CD8-positive, alpha-beta memory T cell (primary cell): Measurements from ENCODE around the gene LAMA3. TPM values are rescaled to one million over a fixed set of nuclear protein-coding genes. Genes with fewer than 3 reads are reported as not detected.
A peak's percentile ranks its signal among the peaks of the same experiment; 100 is the strongest.

ENCODE experiments used
- CTCF ChIA-PET: fragments of 350-600 bp; sonication (Branson Sonifier 250); formaldehyde crosslinking; loops from one replicate; lab custom pipeline; 2021; ENCODE audit warnings: antibody characterized with exemption; lab: Charles Lee
- POLR2A ChIA-PET: fragments of 350-600 bp; sonication (Branson Sonifier 250); formaldehyde crosslinking; loops from one replicate; lab custom pipeline; 2021; ENCODE audit warnings: antibody characterized with exemption; lab: Charles Lee
- DNase-seq, 5 donors: peaks; one replicate each; pipeline versions ENCODE4 v3.0.0 to v3.0.0-alpha.2; 2020 to 2022; ENCODE audit warnings: mixed read lengths in 1 of 5
- H3K27ac ChIP-seq: one replicate; pipeline ENCODE4 v1.7.0; 2013; ENCODE audit warnings: low read depth, mild to moderate bottlenecking, low read length, moderate library complexity
- H3K27me3 ChIP-seq: 2 replicates; pipeline ENCODE4 v1.7.0; 2013; ENCODE audit warnings: low read length, mild to moderate bottlenecking; ENCODE audit not compliant: insufficient read depth, poor library complexity, severe bottlenecking
- H3K36me3 ChIP-seq: 2 replicates; pipeline ENCODE4 v1.7.0; 2013; ENCODE audit warnings: mild to moderate bottlenecking, low read length, moderate library complexity; ENCODE audit not compliant: insufficient read depth
- H3K4me1 ChIP-seq: 2 replicates; pipeline ENCODE4 v1.7.0; 2013; ENCODE audit warnings: mild to moderate bottlenecking, low read length, moderate library complexity; ENCODE audit not compliant: insufficient read depth
- H3K4me3 ChIP-seq: 2 replicates; pipeline ENCODE4 v1.7.0; 2013; ENCODE audit warnings: mild to moderate bottlenecking, low read length
- H3K9me3 ChIP-seq: 2 replicates; pipeline ENCODE4 v1.7.0; 2013; ENCODE audit warnings: mild to moderate bottlenecking, low read length
- H3K27ac Mint-ChIP-seq, 8 donors: one replicate each; pipeline ENCODE4 v1.8.0; 2020 to 2021; ENCODE audit warnings: mixed read lengths in 8 of 8, mild to moderate bottlenecking in 6 of 8, inconsistent platforms in 3 of 8, moderate library complexity in 3 of 8
- H3K27me3 Mint-ChIP-seq, 2 donors: one replicate each; pipeline ENCODE4 v1.8.0; 2020 to 2021; ENCODE audit warnings: mixed read lengths in 2 of 2, mild to moderate bottlenecking in 1 of 2, moderate library complexity in 1 of 2
- H3K36me3 Mint-ChIP-seq, 3 donors: one replicate each; pipeline ENCODE4 v1.8.0; 2020 to 2021; ENCODE audit warnings: mixed read lengths in 3 of 3, inconsistent platforms in 1 of 3, mild to moderate bottlenecking in 1 of 3
- H3K4me1 Mint-ChIP-seq, 3 donors: one replicate each; pipeline ENCODE4 v1.8.0; 2020 to 2021; ENCODE audit warnings: mixed read lengths in 3 of 3, inconsistent platforms in 1 of 3, mild to moderate bottlenecking in 1 of 3
- H3K4me3 Mint-ChIP-seq, 7 donors: one replicate each; pipeline ENCODE4 v1.8.0; 2020 to 2021; ENCODE audit warnings: mixed read lengths in 7 of 7, mild to moderate bottlenecking in 6 of 7, moderate library complexity in 4 of 7, inconsistent platforms in 2 of 7
- H3K9me3 Mint-ChIP-seq, 5 donors: one replicate each; pipeline ENCODE4 v1.8.0; 2020 to 2022; ENCODE audit warnings: mixed read lengths in 5 of 5, mild to moderate bottlenecking in 3 of 5, moderate library complexity in 2 of 5, inconsistent platforms in 1 of 5
- polyA plus RNA-seq: library from polyadenylated mRNA; unstranded; fragments of 300-500 nt; fragmentation: Illumina TruSeq; gene quantifications from one replicate; pipeline ENCODE4 v1.2.3, GENCODE V29; 2021
- total RNA-seq, 2 experiments: library from RNA; stranded (reverse); gene quantifications; one replicate each; pipeline ENCODE4 v1.2.3, GENCODE V29; 2021

LAMA3 gene
- total and polyA plus RNA-seq, 3 experiments from 2014 or later, result 0.47 TPM; not detected in 2

GRCh38 chr18:23867006-23867405 lies 177.8 kb downstream of the LAMA3 start:
- Mint-ChIP-seq H3K36me3 (peaks cover 0 to 5% (median 0%) of the 10 kb centered on the region in 3 donors), H3K27me3 (no peaks in the 10 kb centered on the region), H3K9me3 (no peaks in the 10 kb centered on the region), H3K4me3 (peak overlapping the region in 3 of 7 donors; percentile 15 to 36 (median 35)), H3K27ac (peak overlapping the region in 6 of 8 donors; percentile 75 to 91 (median 84)), H3K4me1 (peaks cover 66 to 79% (median 72%) of the 10 kb centered on the region in 3 donors)
- Histone ChIP-seq H3K36me3 (no peaks in the 10 kb centered on the region), H3K4me3 (no peak overlapping the region), H3K9me3 (no peaks in the 10 kb centered on the region), H3K27me3 (no peaks in the 10 kb centered on the region), H3K4me1 (peaks cover 59% of the 10 kb centered on the region), H3K27ac (no peak overlapping the region)
- DNase-seq, result peak in 1 of 5 donors; percentile 20
- CTCF ChIA-PET, result no interaction called here
- POLR2A ChIA-PET, result interaction anchor here (0.6 kb wide), 1 partner anchor 60 kb away, joined by 3 read pairs; no protein-coding TSS in a partner anchor

GRCh38 chr18:23868136-23868785 lies 179.0 kb downstream of the LAMA3 start:
- no peaks in the 10 kb centered on the region for H3K36me3 ChIP-seq
- Mint-ChIP-seq H3K27me3 (no peaks in the 10 kb centered on the region), H3K4me3 (peak overlapping the region in 1 of 7 donors; percentile 2), H3K9me3 (no peaks in the 10 kb centered on the region), H3K36me3 (peaks cover 0 to 5% (median 0%) of the 10 kb centered on the region in 3 donors), H3K27ac (peak overlapping the region in 4 of 8 donors; percentile 10 to 60 (median 20)), H3K4me1 (peaks cover 71 to 80% (median 77%) of the 10 kb centered on the region in 3 donors)
- CTCF ChIA-PET, result interaction anchor here (1.8 kb wide), 1 partner anchor 50 kb away, joined by 5 read pairs; no protein-coding TSS in a partner anchor
- H3K4me1 ChIP-seq, result peaks cover 71% of the 10 kb centered on the region
- no peak overlapping the region for H3K27ac ChIP-seq
- H3K27me3 ChIP-seq, result no peaks in the 10 kb centered on the region
- no peak for DNase-seq
- H3K4me3 ChIP-seq, result no peak overlapping the region
- POLR2A ChIA-PET, result no interaction called here
- H3K9me3 ChIP-seq, result no peaks in the 10 kb centered on the region

GRCh38 chr18:23870676-23871380 lies 181.6 kb downstream of the LAMA3 start:
- Histone ChIP-seq H3K27me3 (no peaks in the 10 kb centered on the region), H3K4me3 (peak overlapping the region; percentile 24), H3K27ac (peak overlapping the region; percentile 43), H3K4me1 (peaks cover 54% of the 10 kb centered on the region), H3K36me3 (no peaks in the 10 kb centered on the region), H3K9me3 (no peaks in the 10 kb centered on the region)
- Mint-ChIP-seq H3K4me1 (peaks cover 58 to 69% (median 66%) of the 10 kb centered on the region in 3 donors), H3K27ac (peak overlapping the region; percentile 95 to 99 (median 97)), H3K27me3 (no peaks in the 10 kb centered on the region), H3K36me3 (no peaks in the 10 kb centered on the region), H3K4me3 (peak overlapping the region; percentile 49 to 90 (median 75)), H3K9me3 (no peaks in the 10 kb centered on the region)
- ChIA-PET CTCF (interaction anchor here (0.9 to 1.0 kb wide), 2 partner anchors 37 to 48 kb away, joined by 3 read pairs; no protein-coding TSS in a partner anchor), POLR2A (interaction anchor here (1.0 kb wide), 1 partner anchor 249 kb away, joined by 3 read pairs; no protein-coding TSS in a partner anchor)
- DNase-seq, result no peak

- H3K9me3 ChIP-seq, result no peaks in the 10 kb centered on the region
- H3K4me1 Mint-ChIP-seq, result peaks cover 53 to 63% (median 60%) of the 10 kb centered on the region in 3 donors
- H3K27me3 Mint-ChIP-seq, result no peaks in the 10 kb centered on the region
- H3K27me3 ChIP-seq, result no peaks in the 10 kb centered on the region
- CTCF ChIA-PET, result interaction anchor here (0.9 to 1.0 kb wide), 2 partner anchors 37 to 47 kb away, joined by 3 read pairs; no protein-coding TSS in a partner anchor
- peak overlapping the region; percentile 95 to 99 (median 97) for H3K27ac Mint-ChIP-seq
- H3K36me3 Mint-ChIP-seq, result no peaks in the 10 kb centered on the region
- H3K36me3 ChIP-seq, result no peaks in the 10 kb centered on the region
- H3K4me1 ChIP-seq, result peaks cover 48% of the 10 kb centered on the region
- no peaks in the 10 kb centered on the region for H3K9me3 Mint-ChIP-seq
- peak overlapping the region; percentile 43 for H3K27ac ChIP-seq
- H3K4me3 ChIP-seq, result peak overlapping the region; percentile 24
- DNase-seq, result peak; percentile 71 to 92 (median 78)
- peak overlapping the region; percentile 49 to 90 (median 75) for H3K4me3 Mint-ChIP-seq
- POLR2A ChIA-PET, result interaction anchor here (1.0 kb wide), 1 partner anchor 248 kb away, joined by 3 read pairs; no protein-coding TSS in a partner anchor
These were observed 182.2 kb downstream of the LAMA3 start for GRCh38 chr18:23871410-23871809.

- peak; percentile 33 to 68 (median 37) for DNase-seq
These were observed 183.7 kb downstream of the LAMA3 start for GRCh38 chr18:23872701-23873550.

GRCh38 chr18:23875966-23876895 lies 187.0 kb downstream of the LAMA3 start:
- no peak overlapping the region for H3K27ac ChIP-seq
- no peaks in the 10 kb centered on the region for H3K36me3 Mint-ChIP-seq
- no peak overlapping the region for H3K4me3 ChIP-seq
- H3K4me1 Mint-ChIP-seq, result peaks cover 31 to 33% (median 33%) of the 10 kb centered on the region in 3 donors
- no peak overlapping the region for H3K4me3 Mint-ChIP-seq
- no peaks in the 10 kb centered on the region for H3K27me3 ChIP-seq
- H3K36me3 ChIP-seq, result no peaks in the 10 kb centered on the region
- ChIA-PET POLR2A (no interaction called here), CTCF (interaction anchor here (1.1 kb wide), 1 partner anchor 16 kb away, joined by 3 read pairs; no protein-coding TSS in a partner anchor)
- H3K9me3 Mint-ChIP-seq, result no peaks in the 10 kb centered on the region
- H3K9me3 ChIP-seq, result no peaks in the 10 kb centered on the region
- H3K27me3 Mint-ChIP-seq, result peaks cover 10% of the 10 kb centered on the region in 2 donors
- peak overlapping the region in 3 of 8 donors; percentile 2 to 81 (median 15) for H3K27ac Mint-ChIP-seq
- H3K4me1 ChIP-seq, result peaks cover 26% of the 10 kb centered on the region
- DNase-seq, result no peak

More at GRCh38 chr18:23872701-23873550, 183.7 kb downstream of the LAMA3 start:
- no peaks in the 10 kb centered on the region for H3K36me3 Mint-ChIP-seq
- H3K27ac Mint-ChIP-seq, result peak overlapping the region; percentile 79 to 98 (median 97)
- Histone ChIP-seq H3K4me3 (no peak overlapping the region), H3K27ac (no peak overlapping the region), H3K4me1 (peaks cover 37% of the 10 kb centered on the region), H3K9me3 (no peaks in the 10 kb centered on the region), H3K27me3 (no peaks in the 10 kb centered on the region), H3K36me3 (no peaks in the 10 kb centered on the region)
- CTCF ChIA-PET, result no interaction called here
- POLR2A ChIA-PET, result no interaction called here
- peaks cover 41 to 50% (median 46%) of the 10 kb centered on the region in 3 donors for H3K4me1 Mint-ChIP-seq
- H3K27me3 Mint-ChIP-seq, result peaks cover 0 to 3% of the 10 kb centered on the region in 2 donors
- H3K9me3 Mint-ChIP-seq, result no peaks in the 10 kb centered on the region
- H3K4me3 Mint-ChIP-seq, result peak overlapping the region in 6 of 7 donors; percentile 49 to 90 (median 80)
